ENCODE measurements around the gene CRB2.

CRB2 gene

GRCh38 chr9:123390337-123391135 lies 34.5 kb downstream of the CRB2 start:
- TF ChIP-seq EGR1 (IDR thresholded peaks at IDR 0.05): no peak
- peak; percentile 53; the same call in 1 of the 2 replicates for TF ChIP-seq CEBPB (IDR thresholded peaks at IDR 0.05)
- no peak for TF ChIP-seq TCF12 (IDR thresholded peaks at IDR 0.05; ENCODE audit: low read depth)
- TF ChIP-seq TAF1 (IDR thresholded peaks at IDR 0.05; ENCODE audit: low read depth): no peak
- no peak for TF ChIP-seq MAX (IDR thresholded peaks at IDR 0.05)
- TF ChIP-seq CREB1 (IDR thresholded peaks at IDR 0.05; ENCODE audit: low read depth): no peak
- no peak for TF ChIP-seq NFIC (IDR thresholded peaks at IDR 0.05)

GRCh38 chr9:123391233-123391632 lies 35.2 kb downstream of the CRB2 start:
- TF ChIP-seq EGR1 (IDR thresholded peaks at IDR 0.05) (no peak), CEBPB (IDR thresholded peaks at IDR 0.05) (no peak), CREB1 (IDR thresholded peaks at IDR 0.05; ENCODE audit: low read depth) (no peak), YY1 (IDR thresholded peaks at IDR 0.05; ENCODE audit: low read depth) (no peak), NFIC (IDR thresholded peaks at IDR 0.05) (no peak), RAD21 (IDR thresholded peaks at IDR 0.05; ENCODE audit: low read depth) (no peak), MAX (IDR thresholded peaks at IDR 0.05) (no peak), REST (IDR thresholded peaks at IDR 0.05; ENCODE audit: low read depth) (no peak), EP300 (IDR thresholded peaks at IDR 0.05; ENCODE audit: borderline replicate concordance) (no peak), TEAD4 (IDR thresholded peaks at IDR 0.05) (no peak)

DNA sequence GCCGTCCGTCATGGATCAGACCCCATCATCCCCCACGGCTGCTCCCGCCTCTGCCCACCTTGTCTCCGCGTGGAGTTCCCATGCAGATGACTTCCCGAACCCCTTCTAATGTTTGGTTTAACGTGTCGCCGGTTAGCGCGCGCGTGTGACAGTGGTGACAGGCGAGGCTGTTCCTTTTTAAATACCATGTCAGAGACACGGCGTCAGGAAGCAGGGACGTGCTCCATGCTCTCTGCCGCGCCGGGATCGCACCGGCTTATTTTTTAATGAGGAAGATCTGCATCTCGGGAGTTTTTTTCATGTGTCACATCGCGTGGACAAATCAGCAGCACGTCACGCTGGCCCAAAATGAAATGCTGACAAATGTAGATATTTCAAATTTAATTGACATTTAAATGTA lies 35.9 kb downstream of the CRB2 start:
- TF ChIP-seq NFIC (IDR thresholded peaks at IDR 0.05) (no peak), USF1 (IDR thresholded peaks at IDR 0.05) (no peak), RAD21 (IDR thresholded peaks at IDR 0.05; ENCODE audit: low read depth) (no peak), ZBTB7A (IDR thresholded peaks at IDR 0.05; ENCODE audit: low read depth) (no peak), CREB1 (IDR thresholded peaks at IDR 0.05; ENCODE audit: low read depth) (no peak), TCF12 (IDR thresholded peaks at IDR 0.05; ENCODE audit: low read depth) (no peak), YY1 (IDR thresholded peaks at IDR 0.05; ENCODE audit: low read depth) (no peak), EP300 (IDR thresholded peaks at IDR 0.05; ENCODE audit: borderline replicate concordance) (no peak)

DNA sequence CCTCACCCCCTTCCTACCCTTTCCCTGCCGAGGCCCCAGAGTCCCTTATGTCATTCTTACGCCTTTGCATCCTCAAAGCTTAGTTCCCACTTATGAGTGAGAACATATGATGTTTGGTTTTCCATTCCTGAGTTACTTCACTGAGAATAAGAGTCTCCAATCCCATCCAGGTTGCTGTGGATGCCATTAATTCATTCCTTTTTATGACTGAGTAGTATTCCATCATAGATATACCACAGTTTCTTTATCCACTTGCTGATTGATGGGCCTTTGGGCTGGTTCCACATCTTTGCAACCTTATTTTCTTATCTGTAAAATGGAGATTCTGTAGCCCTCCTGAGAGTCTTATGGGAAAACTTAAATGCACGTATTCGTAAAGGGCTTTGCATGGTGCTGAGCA lies 36.8 kb downstream of the CRB2 start:
- no peak for TF ChIP-seq REST (IDR thresholded peaks at IDR 0.05; ENCODE audit: low read depth)
- no peak for TF ChIP-seq FOXM1 (IDR thresholded peaks at IDR 0.05; ENCODE audit: borderline replicate concordance, low read depth)
- no peak for TF ChIP-seq RAD21 (IDR thresholded peaks at IDR 0.05; ENCODE audit: low read depth)
- no peak for TF ChIP-seq TCF12 (IDR thresholded peaks at IDR 0.05; ENCODE audit: low read depth)
- TF ChIP-seq CEBPB (IDR thresholded peaks at IDR 0.05): no peak
- no peak for TF ChIP-seq YY1 (IDR thresholded peaks at IDR 0.05; ENCODE audit: low read depth)
- no peak for TF ChIP-seq TEAD4 (IDR thresholded peaks at IDR 0.05)
- TF ChIP-seq ZBTB7A (IDR thresholded peaks at IDR 0.05; ENCODE audit: low read depth): no peak
- TF ChIP-seq CREB1 (IDR thresholded peaks at IDR 0.05; ENCODE audit: low read depth): no peak
- TF ChIP-seq TAF1 (IDR thresholded peaks at IDR 0.05; ENCODE audit: low read depth): no peak
- no peak for TF ChIP-seq EP300 (IDR thresholded peaks at IDR 0.05; ENCODE audit: borderline replicate concordance)
- no peak for TF ChIP-seq USF1 (IDR thresholded peaks at IDR 0.05)
- TF ChIP-seq NFIC (IDR thresholded peaks at IDR 0.05): no peak
- TF ChIP-seq MAX (IDR thresholded peaks at IDR 0.05): no peak
- TF ChIP-seq EGR1 (IDR thresholded peaks at IDR 0.05): no peak

DNA sequence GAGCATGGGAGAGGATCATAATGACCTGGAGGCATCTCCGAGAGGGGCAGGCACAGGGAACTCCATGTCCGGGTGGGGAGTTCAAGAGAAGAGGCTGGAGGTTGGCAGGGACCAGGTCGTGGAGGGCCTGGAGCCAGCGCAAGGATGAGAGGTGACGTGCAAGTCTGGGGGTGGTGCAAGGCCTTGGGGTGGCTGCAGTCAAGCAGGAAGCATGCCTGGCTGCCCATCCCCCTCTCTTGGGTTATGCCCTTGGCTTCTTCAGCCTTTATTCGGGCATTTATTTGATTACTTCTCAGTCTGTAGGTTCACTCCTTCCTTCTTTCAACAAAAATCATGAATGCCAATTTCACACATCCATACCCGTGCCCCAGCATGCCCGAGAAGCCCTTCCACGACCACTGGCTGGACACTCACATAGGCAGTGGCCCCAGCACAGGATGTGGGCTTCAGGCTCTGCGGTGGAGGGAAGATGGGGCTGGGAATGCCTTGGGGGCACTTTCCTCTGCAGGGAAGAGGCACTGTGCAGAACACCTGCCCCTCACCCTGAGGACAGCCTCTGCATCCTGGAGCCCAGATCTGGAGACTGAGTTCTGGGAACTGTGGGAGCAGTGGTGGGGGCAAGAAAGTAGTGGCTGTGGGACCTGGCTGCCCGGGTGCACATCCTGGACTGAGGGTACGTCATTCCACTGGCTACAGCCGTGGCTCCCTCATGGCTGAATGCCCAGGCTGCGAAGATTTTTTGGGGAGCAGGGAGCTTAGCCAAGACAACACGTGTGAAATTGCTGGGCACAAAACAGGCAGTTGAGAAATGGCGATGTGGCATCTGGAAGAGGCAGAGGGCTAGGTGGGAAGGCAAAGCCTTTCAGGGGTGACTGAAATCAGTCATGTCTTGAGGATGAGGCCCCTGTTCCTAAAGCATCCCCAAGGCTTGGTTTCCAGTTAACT lies 38.6 kb downstream of the CRB2 start:
- TF ChIP-seq TEAD4 (IDR thresholded peaks at IDR 0.05) (no peak), CEBPB (IDR thresholded peaks at IDR 0.05) (no peak), TCF12 (IDR thresholded peaks at IDR 0.05; ENCODE audit: low read depth) (no peak), CREB1 (IDR thresholded peaks at IDR 0.05; ENCODE audit: low read depth) (no peak), RAD21 (IDR thresholded peaks at IDR 0.05; ENCODE audit: low read depth) (no peak), ZBTB7A (IDR thresholded peaks at IDR 0.05; ENCODE audit: low read depth) (no peak)
